ENCODE data around the gene ICAM2.
A peak's percentile ranks its signal among the peaks of the same experiment; 100 is the strongest.

Gene ICAM2

DNA sequence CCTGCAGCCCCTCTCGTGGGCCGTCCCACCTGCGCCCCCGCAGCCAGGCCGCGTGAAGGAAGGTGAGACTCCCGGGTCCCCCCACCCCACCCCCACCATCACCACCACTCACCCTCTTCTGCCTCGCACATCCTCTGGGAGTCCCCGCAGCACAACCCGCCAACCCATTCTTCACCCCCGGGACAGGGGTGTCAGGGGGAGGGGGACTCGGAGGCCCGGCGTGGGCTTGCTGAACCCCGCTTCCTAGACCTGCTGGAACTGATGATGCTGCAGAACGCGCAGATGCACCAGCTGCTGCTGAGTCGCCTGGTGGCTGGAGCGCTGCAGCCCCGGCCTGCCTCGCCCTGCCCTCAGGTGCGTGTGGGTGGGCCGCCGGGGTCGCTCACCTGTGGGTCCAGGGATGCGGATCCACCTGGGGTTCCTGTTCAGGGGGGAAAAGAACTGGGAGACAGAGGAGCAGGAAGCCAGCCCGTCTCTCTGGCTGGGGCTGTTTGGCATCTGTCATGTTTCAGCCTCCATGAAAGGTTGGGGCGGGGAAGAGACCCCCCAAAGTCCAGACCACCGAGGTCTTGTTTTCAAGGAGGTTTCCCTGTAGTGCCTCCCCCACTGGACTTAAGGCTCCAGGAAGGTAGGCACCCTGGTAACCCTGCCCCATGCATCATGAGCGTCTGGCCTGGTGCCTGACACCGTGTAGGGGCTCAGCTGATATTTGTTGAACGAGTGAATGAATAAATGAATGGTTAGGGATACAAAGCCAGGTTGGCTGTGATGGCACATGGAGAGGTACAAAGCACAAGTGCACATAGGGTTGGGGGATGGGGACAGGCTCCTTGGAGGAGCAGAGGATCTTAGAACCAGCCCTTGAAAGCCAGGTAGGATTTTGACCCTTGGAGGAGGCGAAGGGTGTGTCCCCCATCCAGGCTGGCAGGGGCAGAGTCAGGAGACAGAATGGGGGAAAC is 21.4 kb downstream of the ICAM2 start:
- H3K9ac ChIP-seq (ENCODE audit: low read length in 5 of 5), result peak overlapping the region in 1 of 5 donors; percentile 74
- no peak overlapping the region for H3K27ac ChIP-seq (ENCODE audit: low read depth, low read length)
- peaks cover 5 to 20% (median 15%) of the 10 kb centered on the region in 5 donors for H3K27me3 ChIP-seq (ENCODE audit: control insufficient read depth in 5 of 5, insufficient read depth in 4 of 5, low read length in 5 of 5)

GRCh38 chr17:63998050-63998720 is 22.2 kb downstream of the ICAM2 start, which contains the start of gene PRR29:
PRR29 (plus strand) TSS chr17:63998351; CDS start chr17:63998365, 14 bp downstream.
- Histone ChIP-seq H3K9ac (ENCODE audit: low read length in 5 of 5) (peak within 1 kb of the TSS in 3 of 5 donors; percentile 55 to 78 (median 74)), H3K36me3 (ENCODE audit: control insufficient read depth in 5 of 5, insufficient read depth in 5 of 5, low read length in 5 of 5) (peaks cover 0 to 9% (median 2%) of the 10 kb centered on the region in 5 donors), H3K4me1 (ENCODE audit: control insufficient read depth in 5 of 5, insufficient read depth in 5 of 5, low read length in 5 of 5) (peaks cover 11 to 51% (median 35%) of the 10 kb centered on the region in 5 donors), H3K27me3 (ENCODE audit: control insufficient read depth in 5 of 5, insufficient read depth in 4 of 5, low read length in 5 of 5) (peaks cover 5 to 20% (median 15%) of the 10 kb centered on the region in 5 donors), H3K27ac (ENCODE audit: low read depth, low read length) (peak within 1 kb of the TSS; percentile 50), H3K4me3 (ENCODE audit: low read depth in 1 of 5, low read length in 5 of 5) (peak within 1 kb of the TSS; percentile 23 to 75 (median 72)), H3K9me3 (ENCODE audit: control insufficient read depth in 5 of 5, low read length in 5 of 5) (no peaks in the 10 kb centered on the region)

More for the DNA sequence above, 21.4 kb downstream of the ICAM2 start:
- H3K4me3 ChIP-seq (ENCODE audit: low read depth in 1 of 5, low read length in 5 of 5), result peak overlapping the region; percentile 11 to 75 (median 72)
- H3K36me3 ChIP-seq (ENCODE audit: control insufficient read depth in 5 of 5, insufficient read depth in 5 of 5, low read length in 5 of 5), result peaks cover 0 to 18% (median 8%) of the 10 kb centered on the region in 5 donors
- H3K9me3 ChIP-seq (ENCODE audit: control insufficient read depth in 5 of 5, low read length in 5 of 5), result no peaks in the 10 kb centered on the region
- peaks cover 11 to 57% (median 36%) of the 10 kb centered on the region in 5 donors for H3K4me1 ChIP-seq (ENCODE audit: control insufficient read depth in 5 of 5, insufficient read depth in 5 of 5, low read length in 5 of 5)

DNA sequence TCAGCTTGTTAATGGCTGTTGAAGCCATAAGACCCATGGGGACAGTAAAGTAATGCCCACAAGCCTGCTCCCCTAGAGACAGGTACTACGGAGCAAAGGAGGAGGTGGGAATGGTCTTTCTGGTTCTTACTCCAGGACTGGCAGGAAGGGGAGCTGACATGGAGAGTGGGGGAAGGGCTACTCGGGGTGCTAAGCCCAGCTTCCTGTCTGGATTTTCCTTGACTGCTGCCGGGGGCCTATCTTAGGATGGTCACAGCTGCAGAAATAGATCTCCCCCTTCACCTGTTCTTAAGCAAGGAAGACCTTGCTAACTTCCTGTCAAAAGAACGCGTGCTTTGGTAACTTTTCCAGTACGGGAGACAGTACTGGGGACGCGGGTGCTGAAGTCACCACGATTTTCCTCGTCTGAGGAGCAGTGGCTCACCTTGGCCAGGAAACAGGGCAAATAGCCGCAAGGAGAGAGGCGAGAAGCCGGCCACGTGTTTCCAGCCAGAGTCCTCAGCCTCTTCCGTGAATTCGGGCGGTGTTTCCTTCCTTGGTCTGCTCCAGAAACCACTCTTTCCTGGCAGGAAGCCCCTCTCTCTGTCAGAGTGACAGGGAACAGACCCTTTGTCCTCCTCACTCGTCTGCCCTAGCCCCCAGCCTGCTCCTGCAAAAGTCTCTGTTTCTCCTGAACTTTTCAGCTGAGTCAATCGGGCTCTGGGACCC is 22.9 kb downstream of the ICAM2 start:
- Histone ChIP-seq H3K27ac (ENCODE audit: low read depth, low read length) (peak overlapping the region; percentile 50), H3K4me1 (ENCODE audit: control insufficient read depth in 5 of 5, insufficient read depth in 5 of 5, low read length in 5 of 5) (peaks cover 11 to 50% (median 33%) of the 10 kb centered on the region in 5 donors), H3K27me3 (ENCODE audit: control insufficient read depth in 5 of 5, insufficient read depth in 4 of 5, low read length in 5 of 5) (peaks cover 5 to 20% (median 15%) of the 10 kb centered on the region in 5 donors)

GRCh38 chr17:63996430-63997182 is 23.8 kb downstream of the ICAM2 start:
- peaks cover 10 to 43% (median 25%) of the 10 kb centered on the region in 5 donors for H3K4me1 ChIP-seq (ENCODE audit: control insufficient read depth in 5 of 5, insufficient read depth in 5 of 5, low read length in 5 of 5)
- H3K9ac ChIP-seq (ENCODE audit: low read length in 5 of 5), result no peak overlapping the region
- H3K27ac ChIP-seq (ENCODE audit: low read depth, low read length), result peak overlapping the region; percentile 50
- H3K36me3 ChIP-seq (ENCODE audit: control insufficient read depth in 5 of 5, insufficient read depth in 5 of 5, low read length in 5 of 5), result no peaks in the 10 kb centered on the region
- no peaks in the 10 kb centered on the region for H3K9me3 ChIP-seq (ENCODE audit: control insufficient read depth in 5 of 5, low read length in 5 of 5)
- no peak overlapping the region for H3K4me3 ChIP-seq (ENCODE audit: low read depth in 1 of 5, low read length in 5 of 5)
- peaks cover 5 to 23% (median 15%) of the 10 kb centered on the region in 5 donors for H3K27me3 ChIP-seq (ENCODE audit: control insufficient read depth in 5 of 5, insufficient read depth in 4 of 5, low read length in 5 of 5)

More for the DNA sequence above, 22.9 kb downstream of the ICAM2 start:
- H3K4me3 ChIP-seq (ENCODE audit: low read depth in 1 of 5, low read length in 5 of 5), result peak overlapping the region; percentile 23 to 75 (median 72)
- no peaks in the 10 kb centered on the region for H3K9me3 ChIP-seq (ENCODE audit: control insufficient read depth in 5 of 5, low read length in 5 of 5)
- peak overlapping the region in 2 of 5 donors; percentile 11 to 78 for H3K9ac ChIP-seq (ENCODE audit: low read length in 5 of 5)
- H3K36me3 ChIP-seq (ENCODE audit: control insufficient read depth in 5 of 5, insufficient read depth in 5 of 5, low read length in 5 of 5), result peaks cover 0 to 4% (median 0%) of the 10 kb centered on the region in 5 donors

- no peak overlapping the region for H3K4me3 ChIP-seq (ENCODE audit: low read depth in 1 of 5, low read length in 5 of 5)
- no peaks in the 10 kb centered on the region for H3K9me3 ChIP-seq (ENCODE audit: control insufficient read depth in 5 of 5, low read length in 5 of 5)
- H3K27me3 ChIP-seq (ENCODE audit: control insufficient read depth in 5 of 5, insufficient read depth in 4 of 5, low read length in 5 of 5), result peaks cover 5 to 25% (median 17%) of the 10 kb centered on the region in 5 donors
- H3K36me3 ChIP-seq (ENCODE audit: control insufficient read depth in 5 of 5, insufficient read depth in 5 of 5, low read length in 5 of 5), result no peaks in the 10 kb centered on the region
- peaks cover 10 to 38% (median 20%) of the 10 kb centered on the region in 5 donors for H3K4me1 ChIP-seq (ENCODE audit: control insufficient read depth in 5 of 5, insufficient read depth in 5 of 5, low read length in 5 of 5)
- no peak overlapping the region for H3K27ac ChIP-seq (ENCODE audit: low read depth, low read length)
- H3K9ac ChIP-seq (ENCODE audit: low read length in 5 of 5), result no peak overlapping the region
Measured at GRCh38 chr17:63995626-63996025, 24.8 kb downstream of the ICAM2 start.

- peaks cover 0 to 23% (median 15%) of the 10 kb centered on the region in 5 donors for H3K27me3 ChIP-seq (ENCODE audit: control insufficient read depth in 5 of 5, insufficient read depth in 4 of 5, low read length in 5 of 5)
Measured at GRCh38 chr17:63993368-63993985, 27.0 kb downstream of the ICAM2 start.

GRCh38 chr17:63991611-63992010 is 28.8 kb downstream of the ICAM2 start:
- peaks cover 0 to 52% (median 22%) of the 10 kb centered on the region in 5 donors for H3K4me1 ChIP-seq (ENCODE audit: control insufficient read depth in 5 of 5, insufficient read depth in 5 of 5, low read length in 5 of 5)
- H3K36me3 ChIP-seq (ENCODE audit: control insufficient read depth in 5 of 5, insufficient read depth in 5 of 5, low read length in 5 of 5), result no peaks in the 10 kb centered on the region
- H3K27ac ChIP-seq (ENCODE audit: low read depth, low read length), result no peak overlapping the region
- H3K27me3 ChIP-seq (ENCODE audit: control insufficient read depth in 5 of 5, insufficient read depth in 4 of 5, low read length in 5 of 5), result peaks cover 0 to 13% (median 10%) of the 10 kb centered on the region in 5 donors
- no peak overlapping the region for H3K9ac ChIP-seq (ENCODE audit: low read length in 5 of 5)
- no peaks in the 10 kb centered on the region for H3K9me3 ChIP-seq (ENCODE audit: control insufficient read depth in 5 of 5, low read length in 5 of 5)
- H3K4me3 ChIP-seq (ENCODE audit: low read depth in 1 of 5, low read length in 5 of 5), result no peak overlapping the region

More at GRCh38 chr17:63993368-63993985, 27.0 kb downstream of the ICAM2 start:
- Histone ChIP-seq H3K4me3 (ENCODE audit: low read depth in 1 of 5, low read length in 5 of 5) (no peak overlapping the region), H3K9me3 (ENCODE audit: control insufficient read depth in 5 of 5, low read length in 5 of 5) (no peaks in the 10 kb centered on the region), H3K9ac (ENCODE audit: low read length in 5 of 5) (no peak overlapping the region), H3K27ac (ENCODE audit: low read depth, low read length) (no peak overlapping the region), H3K4me1 (ENCODE audit: control insufficient read depth in 5 of 5, insufficient read depth in 5 of 5, low read length in 5 of 5) (peaks cover 7 to 53% (median 19%) of the 10 kb centered on the region in 5 donors), H3K36me3 (ENCODE audit: control insufficient read depth in 5 of 5, insufficient read depth in 5 of 5, low read length in 5 of 5) (no peaks in the 10 kb centered on the region)

GRCh38 chr17:63989622-63990345 is 30.6 kb downstream of the ICAM2 start:
- Histone ChIP-seq H3K36me3 (ENCODE audit: control insufficient read depth in 5 of 5, insufficient read depth in 5 of 5, low read length in 5 of 5) (no peaks in the 10 kb centered on the region), H3K27me3 (ENCODE audit: control insufficient read depth in 5 of 5, insufficient read depth in 4 of 5, low read length in 5 of 5) (peaks cover 0 to 13% (median 10%) of the 10 kb centered on the region in 5 donors), H3K4me1 (ENCODE audit: control insufficient read depth in 5 of 5, insufficient read depth in 5 of 5, low read length in 5 of 5) (peaks cover 6 to 68% (median 36%) of the 10 kb centered on the region in 5 donors), H3K27ac (ENCODE audit: low read depth, low read length) (no peak overlapping the region), H3K9me3 (ENCODE audit: control insufficient read depth in 5 of 5, low read length in 5 of 5) (no peaks in the 10 kb centered on the region), H3K9ac (ENCODE audit: low read length in 5 of 5) (peak overlapping the region in 1 of 5 donors; percentile 26), H3K4me3 (ENCODE audit: low read depth in 1 of 5, low read length in 5 of 5) (no peak overlapping the region)
